Muscle layer of colon (tissue), 2 donors: Measurements from ENCODE around the gene ESM1.

Experiments used
- H3K27ac ChIP-seq: one replicate; pipeline ENCODE4 v1.7.0; 2013; ENCODE audit warnings: low read depth, mild to moderate bottlenecking, low read length, moderate library complexity
- H3K27me3 ChIP-seq, 2 donors: one replicate each; pipeline ENCODE4 v1.7.0; 2013; ENCODE audit warnings: low read length in 2 of 2, mild to moderate bottlenecking in 2 of 2; ENCODE audit not compliant: insufficient read depth in 2 of 2, control insufficient read depth in 1 of 2
- H3K36me3 ChIP-seq: one replicate; pipeline ENCODE4 v1.7.0; 2013; ENCODE audit warnings: mild to moderate bottlenecking, low read length; ENCODE audit not compliant: insufficient read depth
- H3K4me1 ChIP-seq: one replicate; pipeline ENCODE4 v1.7.0; 2013; ENCODE audit warnings: mild to moderate bottlenecking, low read length; ENCODE audit not compliant: insufficient read depth
- H3K4me3 ChIP-seq, 2 donors: one replicate each; pipeline ENCODE4 v1.7.0; 2013; ENCODE audit warnings: low read length in 2 of 2, low read depth in 1 of 2, mild to moderate bottlenecking in 1 of 2, moderate library complexity in 1 of 2
- H3K9ac ChIP-seq: one replicate; pipeline ENCODE4 v1.7.0; 2013; ENCODE audit warnings: low read length
- H3K9me3 ChIP-seq: one replicate; pipeline ENCODE4 v1.7.0; 2013; ENCODE audit warnings: mild to moderate bottlenecking, low read length
- donor health status: abdominal sarcoma.
- donor health status: Adenocarcinoma of cecum.

The ESM1 gene

DNA sequence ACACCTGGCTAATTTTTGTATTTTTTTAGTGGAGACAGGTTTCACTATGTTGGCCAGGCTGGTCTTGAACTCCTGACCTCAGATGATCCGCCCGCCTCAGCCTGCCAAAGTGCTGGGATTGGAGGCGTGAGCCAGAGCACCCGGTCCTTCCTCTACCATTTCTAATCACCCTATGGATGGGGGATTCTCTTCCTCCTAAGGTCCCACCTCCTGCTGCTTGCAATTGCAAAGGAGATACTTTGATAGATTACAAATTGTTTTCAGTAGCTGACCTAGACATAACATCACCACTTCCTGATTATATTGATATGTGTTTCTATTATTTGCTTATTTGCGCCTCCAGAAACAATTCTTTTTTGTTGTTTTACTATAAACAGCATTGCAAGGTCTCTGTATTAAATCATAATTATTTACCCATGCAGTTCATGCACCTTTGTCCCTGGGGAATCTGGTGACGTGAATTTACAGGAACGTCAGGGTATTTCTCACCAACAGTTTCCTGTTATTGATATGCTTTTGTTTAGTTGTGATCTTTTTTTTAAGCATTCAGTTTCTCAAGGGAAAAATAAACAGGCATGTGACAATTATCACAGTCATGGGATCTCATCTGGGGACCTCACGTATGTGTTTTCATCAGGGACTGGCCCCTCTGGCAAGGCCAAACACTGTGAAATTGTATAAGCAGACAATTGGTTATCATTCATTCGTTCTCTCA, 43.2 kb downstream of the ESM1 start:
- no peaks in the 10 kb centered on the region for H3K27me3 ChIP-seq
- no peak overlapping the region for H3K9ac ChIP-seq
- H3K27ac ChIP-seq, result no peak overlapping the region
- H3K4me1 ChIP-seq, result no peaks in the 10 kb centered on the region
- no peaks in the 10 kb centered on the region for H3K9me3 ChIP-seq
- H3K4me3 ChIP-seq, result no peak overlapping the region
- no peaks in the 10 kb centered on the region for H3K36me3 ChIP-seq

DNA sequence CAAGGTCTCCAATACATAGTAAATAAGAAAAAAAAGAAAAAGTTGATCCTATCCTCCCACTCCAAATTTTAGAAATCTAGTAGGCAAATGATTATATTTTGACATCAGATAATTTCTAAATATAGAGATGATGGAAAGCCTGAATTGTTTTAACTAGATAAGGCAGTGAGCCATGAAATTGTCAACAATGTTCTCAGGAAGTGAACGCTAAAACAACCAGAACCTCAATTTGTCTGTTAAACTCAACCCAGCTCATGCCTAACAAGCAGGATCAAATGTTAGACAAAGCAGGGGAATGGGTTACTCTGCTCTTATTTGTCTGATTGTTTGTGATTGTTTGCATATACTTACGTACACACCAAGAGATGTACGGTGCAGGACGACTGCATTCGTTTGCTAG, 49.2 kb downstream of the ESM1 start:
- H3K27ac ChIP-seq, result no peak overlapping the region
- H3K9me3 ChIP-seq, result no peaks in the 10 kb centered on the region
- H3K9ac ChIP-seq, result no peak overlapping the region
- H3K27me3 ChIP-seq, result no peaks in the 10 kb centered on the region
- no peaks in the 10 kb centered on the region for H3K36me3 ChIP-seq
- no peak overlapping the region for H3K4me3 ChIP-seq
- H3K4me1 ChIP-seq, result no peaks in the 10 kb centered on the region

DNA sequence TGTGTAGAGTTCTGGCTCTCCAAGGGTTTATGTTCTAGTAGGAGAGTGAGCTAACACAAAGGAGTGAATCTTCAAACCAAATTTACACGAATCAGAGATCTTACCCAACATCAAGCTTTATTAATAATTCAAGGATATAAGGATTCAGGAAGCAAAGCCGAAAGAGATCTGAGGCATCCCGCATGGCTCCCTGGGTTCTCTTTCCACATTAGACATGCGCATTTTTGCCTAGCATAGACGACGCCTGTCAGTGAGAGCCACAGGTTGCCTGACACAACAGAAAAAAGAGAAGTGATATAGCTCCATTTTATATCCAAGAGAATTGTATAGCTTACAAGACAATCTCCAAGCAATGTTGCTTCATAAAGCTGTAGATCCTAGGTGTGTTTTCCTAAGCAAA, 52.6 kb downstream of the ESM1 start:
- Histone ChIP-seq H3K9ac (no peak overlapping the region), H3K27me3 (no peaks in the 10 kb centered on the region), H3K9me3 (no peaks in the 10 kb centered on the region), H3K27ac (no peak overlapping the region), H3K4me1 (no peaks in the 10 kb centered on the region), H3K36me3 (no peaks in the 10 kb centered on the region), H3K4me3 (no peak overlapping the region)

DNA sequence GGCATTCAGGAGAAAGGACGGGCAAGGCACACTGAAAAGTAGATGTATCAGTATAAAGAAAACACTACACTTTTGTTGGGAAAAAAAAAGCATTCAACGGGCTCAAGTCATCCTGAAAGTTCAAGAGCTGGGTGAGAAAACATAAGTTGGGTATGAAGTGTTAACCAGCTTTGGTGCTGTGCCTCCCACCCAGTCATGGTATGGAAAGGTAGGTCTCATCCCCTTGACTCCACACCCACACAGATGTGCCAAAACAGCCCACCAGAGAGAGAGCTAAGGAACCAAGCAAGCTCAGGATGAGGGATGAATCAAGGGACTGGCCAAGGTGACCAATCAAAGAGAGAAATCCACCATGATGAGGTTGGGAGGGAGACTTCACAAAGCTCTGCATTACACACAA, 54.7 kb downstream of the ESM1 start:
- Histone ChIP-seq H3K27ac (no peak overlapping the region), H3K4me1 (no peaks in the 10 kb centered on the region), H3K4me3 (no peak overlapping the region), H3K9me3 (no peaks in the 10 kb centered on the region), H3K9ac (no peak overlapping the region), H3K36me3 (no peaks in the 10 kb centered on the region), H3K27me3 (no peaks in the 10 kb centered on the region)
